GM21423 (cell line): ENCODE measurements around the gene MCOLN1.
"Not testable (repeated sequence)": the region's sequence is repeated elsewhere in the genome, so short reads cannot be mapped to it uniquely, and the experiment has no call there.

Experiments used
- ATAC-seq: cut with Tn5 transposase; IDR thresholded peaks from one replicate; pipeline ENCODE4 v1.9.1; 2021; ENCODE audit warnings: mild to moderate bottlenecking, moderate library complexity; ENCODE audit not compliant: unreplicated experiment

The MCOLN1 gene

GRCh38 chr19:7524992-7525739, 2.7 kb downstream of the MCOLN1 start:
- no peak for ATAC-seq

- ATAC-seq: no peak
Observed at GRCh38 chr19:7526059-7526929, 3.9 kb downstream of the MCOLN1 start.

- ATAC-seq: no peak
Observed at GRCh38 chr19:7527516-7528191, 5.2 kb downstream of the MCOLN1 start.

GRCh38 chr19:7528192-7528519, 5.7 kb downstream of the MCOLN1 start:
- ATAC-seq: no peak

GRCh38 chr19:7528522-7529245, 6.3 kb downstream of the MCOLN1 start:
- ATAC-seq: no peak

DNA sequence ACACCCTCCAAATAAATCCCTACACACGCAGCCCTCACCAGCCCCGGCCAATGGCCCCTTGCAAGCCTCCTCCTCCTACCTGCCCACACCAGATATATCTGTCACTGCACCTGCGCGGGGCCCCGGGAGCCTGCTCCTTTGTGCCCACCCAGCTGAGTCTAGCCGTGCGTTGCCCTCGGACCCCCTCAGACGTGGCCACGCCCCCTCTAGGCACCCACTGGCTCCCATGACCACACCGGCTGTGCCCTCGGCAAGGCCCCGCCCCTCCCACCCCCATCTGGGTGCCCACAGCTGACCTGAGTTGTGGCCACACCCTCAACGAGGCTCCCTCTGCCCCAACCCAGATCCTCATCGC, 6.8 kb downstream of the MCOLN1 start:
- no peak for ATAC-seq

DNA sequence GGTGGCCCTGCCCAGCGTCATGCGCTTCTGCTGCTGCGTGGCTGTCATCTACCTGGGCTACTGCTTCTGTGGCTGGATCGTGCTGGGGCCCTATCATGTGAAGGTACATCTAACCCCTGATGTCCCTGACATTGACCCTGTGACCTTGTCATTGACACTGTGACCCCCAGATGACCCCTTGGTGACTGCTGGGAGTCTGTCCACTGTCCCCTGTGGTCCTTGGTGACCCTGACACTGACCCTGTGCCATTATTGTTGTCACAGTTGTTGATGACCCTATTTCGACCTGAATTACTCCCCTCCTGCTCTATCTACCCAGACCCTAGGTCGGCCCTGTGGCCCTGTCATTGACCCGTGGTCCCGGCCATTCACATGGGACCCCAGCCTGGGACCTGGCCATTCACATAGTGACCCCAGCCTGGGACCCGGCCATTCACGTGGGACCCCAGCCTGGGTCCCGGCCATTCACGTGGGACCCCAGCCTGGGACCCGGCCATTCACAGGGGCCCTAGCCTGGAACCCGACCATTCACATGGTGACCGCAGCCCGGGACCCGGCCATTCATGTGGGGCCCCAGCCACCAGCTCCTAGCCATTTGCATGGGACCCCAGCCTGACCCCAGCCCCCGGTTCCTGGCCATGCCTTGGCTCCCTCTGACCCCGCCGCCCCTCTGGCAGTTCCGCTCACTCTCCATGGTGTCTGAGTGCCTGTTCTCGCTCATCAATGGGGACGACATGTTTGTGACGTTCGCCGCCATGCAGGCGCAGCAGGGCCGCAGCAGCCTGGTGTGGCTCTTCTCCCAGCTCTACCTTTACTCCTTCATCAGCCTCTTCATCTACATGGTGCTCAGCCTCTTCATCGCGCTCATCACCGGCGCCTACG, 7.4 kb downstream of the MCOLN1 start:
- no peak for ATAC-seq

GRCh38 chr19:7533281-7533885, 11.0 kb downstream of the MCOLN1 start:
- ATAC-seq: no peak

DNA sequence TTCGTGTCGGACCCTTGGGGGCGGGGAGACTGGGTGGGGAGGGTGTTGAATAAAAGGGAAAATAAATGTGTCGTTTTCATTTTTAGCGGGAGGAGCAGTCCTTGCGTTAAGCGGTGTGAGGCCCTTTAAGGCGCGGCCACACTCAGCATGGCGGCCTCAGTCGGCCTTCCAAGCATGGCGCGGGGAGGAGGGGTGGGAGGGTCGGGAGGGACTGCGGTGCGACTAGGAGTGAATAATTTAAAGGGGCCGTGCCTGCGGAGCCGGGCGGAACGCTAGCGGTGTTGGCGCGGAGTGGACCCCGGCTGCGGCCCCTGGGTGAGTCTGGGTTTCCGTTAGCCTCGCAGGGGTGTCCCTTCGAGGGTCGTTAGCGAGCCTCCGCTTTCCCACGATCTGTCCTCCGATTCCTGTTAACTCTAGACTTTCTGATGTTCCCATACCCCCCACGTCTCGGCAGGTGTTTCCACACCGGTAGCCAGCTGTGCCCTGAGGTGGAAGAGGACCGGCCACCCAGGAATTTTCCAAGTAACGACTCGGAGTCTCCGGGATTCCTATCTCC, 11.6 kb downstream of the MCOLN1 start:
- peak; percentile 37 for ATAC-seq

DNA sequence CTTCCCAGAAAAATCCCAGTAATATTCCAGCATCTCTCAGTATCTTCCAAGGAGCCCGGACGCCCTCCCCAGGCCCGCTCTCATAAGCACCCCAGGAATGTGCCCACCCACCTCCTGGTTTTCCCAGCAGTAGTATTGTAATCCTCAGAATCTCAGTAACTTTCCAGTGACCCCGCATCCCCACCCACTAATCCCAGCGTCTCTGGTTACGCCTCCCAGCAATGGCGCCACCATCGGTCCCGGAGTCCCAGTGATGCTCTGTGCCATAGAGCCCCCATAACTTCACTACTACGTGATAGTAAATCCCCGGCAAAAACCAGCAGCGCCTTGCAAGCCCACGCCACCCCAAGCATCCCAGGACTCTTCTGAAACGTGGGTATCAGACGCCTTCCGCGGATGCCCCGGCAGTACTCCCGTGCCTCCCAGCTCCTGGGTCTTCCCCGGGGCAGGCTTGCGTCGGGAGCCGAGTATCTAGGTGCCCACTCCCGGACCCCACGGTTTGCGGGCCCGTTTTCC, 12.2 kb downstream of the MCOLN1 start:
- no peak for ATAC-seq

- peak; percentile 58 for ATAC-seq
Observed at GRCh38 chr19:7535047-7535997, 12.9 kb downstream of the MCOLN1 start, which contains the start of gene PNPLA6. TSS of gene PNPLA6 (plus strand) at chr19:7535717. CDS start at chr19:7535789, 72 bp downstream.

GRCh38 chr19:7535998-7536695, 13.7 kb downstream of the MCOLN1 start:
- ATAC-seq: no peak

- not testable (repeated sequence) for ATAC-seq
Observed at GRCh38 chr19:7538990-7539389, 16.6 kb downstream of the MCOLN1 start.

DNA sequence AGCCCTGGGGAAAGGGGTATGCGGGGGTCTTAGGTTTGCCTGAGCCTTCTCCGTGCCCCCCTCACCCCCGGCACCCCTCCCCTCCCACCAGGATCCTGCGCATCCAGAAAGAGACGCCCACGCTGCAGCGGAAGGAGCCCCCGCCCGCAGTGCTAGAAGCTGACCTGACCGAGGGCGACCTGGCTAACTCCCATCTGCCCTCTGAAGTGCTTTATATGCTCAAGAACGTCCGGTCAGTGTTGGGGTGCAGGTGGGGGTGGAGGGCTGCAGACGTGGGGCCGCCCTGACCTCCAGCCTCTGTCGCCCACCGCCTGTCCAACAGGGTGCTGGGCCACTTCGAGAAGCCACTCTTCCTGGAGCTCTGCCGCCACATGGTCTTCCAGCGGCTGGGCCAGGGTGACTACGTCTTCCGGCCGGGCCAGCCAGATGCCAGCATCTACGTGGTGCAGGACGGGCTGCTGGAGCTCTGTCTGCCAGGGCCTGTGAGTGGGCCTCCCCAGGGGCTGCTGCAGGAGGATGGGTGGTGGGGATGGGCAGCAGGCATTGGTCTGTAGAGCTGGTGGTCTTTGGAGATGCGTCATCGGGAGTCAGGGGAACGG, 17.5 kb downstream of the MCOLN1 start:
- no peak for ATAC-seq

DNA sequence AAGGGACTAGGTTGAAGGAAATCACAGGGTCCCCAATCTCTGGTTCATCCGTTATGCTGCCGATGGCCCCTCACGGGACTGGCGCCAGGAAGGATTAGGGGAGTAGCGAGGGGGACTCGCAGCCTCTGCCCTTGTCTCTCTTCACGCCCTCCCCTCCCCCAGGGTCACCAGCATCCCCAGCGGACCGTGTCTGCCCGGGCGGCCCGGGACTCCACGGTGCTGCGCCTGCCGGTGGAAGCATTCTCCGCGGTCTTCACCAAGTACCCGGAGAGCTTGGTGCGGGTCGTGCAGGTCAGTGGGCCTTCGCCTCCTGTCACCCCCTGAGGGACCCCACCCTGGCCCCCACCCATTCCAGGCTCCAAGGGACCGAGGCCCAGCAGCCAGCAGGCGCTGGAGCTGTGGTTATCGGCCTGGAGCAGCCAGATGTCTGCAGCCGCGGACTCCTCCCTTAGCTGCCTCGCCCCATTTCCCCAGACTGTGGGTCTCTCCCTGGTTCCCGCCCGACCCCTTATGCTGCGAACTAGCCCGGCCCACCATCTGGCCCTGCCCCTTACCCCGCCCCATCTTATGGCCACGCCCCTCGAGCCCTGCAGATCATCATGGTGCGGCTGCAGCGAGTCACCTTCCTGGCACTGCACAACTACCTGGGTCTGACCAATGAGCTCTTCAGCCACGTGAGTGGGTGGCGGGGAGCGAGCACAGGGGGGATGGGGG, 18.5 kb downstream of the MCOLN1 start:
- ATAC-seq: no peak

- ATAC-seq: no peak
Observed at GRCh38 chr19:7541475-7541824, 19.0 kb downstream of the MCOLN1 start.
